K562 (cell line): ENCODE data around the gene SH3BGRL3. TPM values are rescaled to one million over a fixed set of nuclear protein-coding genes. Genes with fewer than 3 reads are reported as not detected.

ENCODE experiments used
- ARID4B ChIP-seq: sonication (generic); formaldehyde crosslinking; IDR thresholded peaks from 2 replicates; pipeline ENCODE4 v1.8.0; 2022; ENCODE audit warnings: mild to moderate bottlenecking, missing genetic modification reagents
- CHCHD3 ChIP-seq: fragments of 250-450 bp; sonication (Bioruptor Pico); IDR thresholded peaks from 2 replicates; pipeline ENCODE4 v2.1.2; 2022; ENCODE audit warnings: mild to moderate bottlenecking
- ETV5 ChIP-seq: sonication (generic); formaldehyde crosslinking; IDR thresholded peaks from 2 replicates; pipeline ENCODE4 v1.4.0; 2020; ENCODE audit warnings: low read depth, mild to moderate bottlenecking, missing genetic modification reagents
- FOSL1 ChIP-seq: fragments of 200-800 bp; sonication (Bioruptor generic); conservative IDR thresholded peaks from 2 replicates; pipeline ENCODE4 v1.6.1; 2016; ENCODE audit warnings: missing genetic modification characterization, missing compliant biosample characterization
- FOXK2 ChIP-seq, 2 experiments: fragments of 450-650 bp; IDR thresholded peaks in 1 of 2; conservative IDR thresholded peaks in 1 of 2; 2 replicates each; pipeline ENCODE4 v1.6.1; 2016; ENCODE audit warnings: low read depth in 2 of 2, mild to moderate bottlenecking in 1 of 2
- HDAC1 ChIP-seq, 2 experiments: fragments of 450-650 bp; IDR thresholded peaks; 2 replicates each; pipeline ENCODE4 v1.6.1; 2016 to 2017; ENCODE audit warnings: inconsistent platforms in 1 of 2, mild to moderate bottlenecking in 1 of 2, moderate library complexity in 1 of 2
- MAFG ChIP-seq: fragments of 450-650 bp; conservative IDR thresholded peaks from 2 replicates; pipeline ENCODE4 v1.6.1; 2016; ENCODE audit warnings: missing genetic modification characterization, missing compliant biosample characterization
- MCM7 ChIP-seq, 2 experiments: fragments of 450-650 bp; IDR thresholded peaks; 2 replicates each; pipeline ENCODE4 v1.6.1; 2016 to 2018
- MYNN ChIP-seq, 2 experiments: sonication (generic); formaldehyde crosslinking in 1 of 2; IDR thresholded peaks; 2 replicates each; pipeline versions ENCODE4 v1.5.0 to v1.6.1; 2016 to 2020; ENCODE audit warnings: antibody characterized with exemption in 1 of 2, missing genetic modification reagents in 1 of 2
- NR0B1 ChIP-seq: fragments of 450-650 bp; IDR thresholded peaks from one replicate; pipeline ENCODE4 v1.6.1; 2018; ENCODE audit warnings: mild to moderate bottlenecking, moderate library complexity; ENCODE audit not compliant: partially characterized antibody
- PCBP2 ChIP-seq: fragments of 200-400 bp; formaldehyde crosslinking; IDR thresholded peaks from 2 replicates; pipeline ENCODE4 v1.6.1; 2018; ENCODE audit warnings: low read length, low read depth, mild to moderate bottlenecking, moderate library complexity; ENCODE audit not compliant: poor library complexity, severe bottlenecking
- RNF2 ChIP-seq: sonication (generic); IDR thresholded peaks from 2 replicates; pipeline ENCODE4 v1.6.1; 2016
- SMARCA4 ChIP-seq: fragments of 450-650 bp; IDR thresholded peaks from 2 replicates; pipeline ENCODE4 v1.6.1; 2016
- SMARCE1 ChIP-seq: fragments of 450-650 bp; IDR thresholded peaks from 2 replicates; pipeline ENCODE4 v1.7.1; 2016; ENCODE audit warnings: mild to moderate bottlenecking
- SRSF1 ChIP-seq: fragments of 200-400 bp; formaldehyde crosslinking; IDR thresholded peaks from 2 replicates; pipeline ENCODE4 v1.6.1; 2017; ENCODE audit warnings: mild to moderate bottlenecking, low read depth, low read length, moderate library complexity
- TAF9B ChIP-seq: fragments of 450-650 bp; IDR thresholded peaks from 2 replicates; pipeline ENCODE4 v1.6.1; 2018; ENCODE audit warnings: mild to moderate bottlenecking; ENCODE audit not compliant: partially characterized antibody
- TCF7 ChIP-seq: sonication (generic); IDR thresholded peaks from 2 replicates; pipeline ENCODE4 v1.6.1; 2016; ENCODE audit warnings: antibody characterized with exemption, borderline replicate concordance
- TOE1 ChIP-seq, 2 experiments: fragments of 450-650 bp in 1 of 2; sonication (generic) in 1 of 2; formaldehyde crosslinking in 1 of 2; IDR thresholded peaks; 2 replicates each; pipeline versions ENCODE4 v1.7.1 to v1.8.0; 2016 to 2022; ENCODE audit warnings: borderline replicate concordance in 2 of 2, mild to moderate bottlenecking in 2 of 2, antibody characterized with exemption in 1 of 2, inconsistent platforms in 1 of 2, low read depth in 1 of 2, missing genetic modification reagents in 1 of 2, moderate library complexity in 1 of 2
- USF2 ChIP-seq: sonication (generic); formaldehyde crosslinking; IDR thresholded peaks from 2 replicates; pipeline ENCODE4 v1.5.0; 2020; ENCODE audit warnings: missing genetic modification reagents
- ZBTB1 ChIP-seq: sonication (generic); formaldehyde crosslinking; IDR thresholded peaks from 2 replicates; pipeline ENCODE4 v1.8.1; 2023; ENCODE audit warnings: missing genetic modification reagents, low read depth, mild to moderate bottlenecking, borderline replicate concordance
- ZEB2 ChIP-seq: fragments of 450-650 bp; IDR thresholded peaks from 2 replicates; pipeline ENCODE4 v1.6.1; 2016
- ZNF175 ChIP-seq: fragments of 200-800 bp; sonication (Bioruptor generic); IDR thresholded peaks from 2 replicates; pipeline ENCODE4 v1.6.1; 2016; ENCODE audit warnings: low read depth, mild to moderate bottlenecking, missing genetic modification characterization, missing compliant biosample characterization
- ZNF212 ChIP-seq: fragments of 450-650 bp; formaldehyde crosslinking; IDR thresholded peaks from 2 replicates; pipeline ENCODE4 v1.4.0; 2020; ENCODE audit warnings: mild to moderate bottlenecking
- polyA plus RNA-seq, 8 experiments: library from polyadenylated mRNA; depleted of rRNA in 4 of 8; stranded (reverse) in 5 of 8; unstranded in 3 of 8; fragments of >200 nt; fragmentation: Nextera tagmentation in 2 of 8; fragmentation: Illumina TruSeq in 1 of 8; extraction: Ambion mirVana in 2 of 8; extraction: Trizol in 1 of 8; gene quantifications; 2 replicates each; pipeline versions ENCODE4 v1.2.1 to v1.2.3, GENCODE V29; 2011 to 2014; ENCODE audit warnings: inconsistent platforms in 1 of 8, missing spikeins in 1 of 8
- total RNA-seq, 7 experiments: library from RNA; depleted of rRNA in 6 of 7; stranded (reverse); fragments of >200 nt in 6 of 7; fragmentation: Illumina TruSeq in 2 of 7; extraction: Trizol in 2 of 7; gene quantifications; 2 replicates each; pipeline versions ENCODE4 v1.2.1 to v1.2.3, GENCODE V29; 2011 to 2021; ENCODE audit warnings: low replicate concordance in 1 of 7

SH3BGRL3 gene
- total and polyA plus RNA-seq, 9 of the 15 experiments (the other 6 are each of a cell fraction or from before 2014, with no cell fraction given): 30.3 to 140 (median 54.2) TPM

- TF ChIP-seq USF2 (CRISPR knock-in tag) (no peak), CHCHD3 (CRISPR knock-in tag) (no peak), HDAC1 (IDR thresholded peaks at IDR 0.05) (peak in 1 of 2 experiments; percentile 64; a peak in 2 of 4 replicates), FOXK2 (conservative IDR thresholded peaks at IDR 0.05 in 1 of 2, IDR thresholded peaks at IDR 0.05 in 1 of 2; ENCODE audit: low read depth in 2 of 2) (no peak; a peak in 1 of 4 replicates), FOSL1 (tag) (no peak), ZNF175 (no peak), MAFG (tag) (no peak), ARID4B (no peak), MCM7 (IDR thresholded peaks at IDR 0.05) (no peak), TCF7 (no peak), PCBP2 (no peak), ZEB2 (no peak), NR0B1 (no peak), SMARCE1 (no peak), ZBTB1 (CRISPR knock-in tag) (no peak), SRSF1 (no peak), RNF2 (peak; percentile 17; the same call in 1 of the 2 replicates), SMARCA4 (no peak), MYNN (IDR thresholded peaks at IDR 0.05) (no peak), MYNN (CRISPR knock-in tag; IDR thresholded peaks at IDR 0.05) (no peak), ETV5 (CRISPR knock-in tag) (no peak; the same call in 1 of the 2 replicates), TOE1 (IDR thresholded peaks at IDR 0.05; ENCODE audit: borderline replicate concordance) (no peak), TOE1 (CRISPR knock-in tag; IDR thresholded peaks at IDR 0.05; ENCODE audit: borderline replicate concordance, low read depth) (0 out of 2 replicates have a peak, but pooled peaks have one; percentile 7), TAF9B (no peak), ZNF212 (no peak)
Observed at GRCh38 chr1:26234644-26235370, 45.1 kb upstream of the SH3BGRL3 start (continued).
